ENCODE data around the gene CFAP299.
"Not testable (repeated sequence)": the region's sequence is repeated elsewhere in the genome, so short reads cannot be mapped to it uniquely, and the experiment has no call there.

The CFAP299 gene

GRCh38 chr4:80335554-80336358 lies at the start of gene CFAP299:
Gene CFAP299, plus strand, starts transcription at chr4:80335730.
- DNase-seq = peak; percentile 72 to 80

- DNase-seq = no peak
Measured at GRCh38 chr4:80286451-80286850, 49.1 kb upstream of the CFAP299 start.

GRCh38 chr4:80290665-80291064 lies 44.9 kb upstream of the CFAP299 start:
- not testable (repeated sequence) for DNase-seq

- no peak for DNase-seq
Measured at GRCh38 chr4:80294206-80294605, 41.3 kb upstream of the CFAP299 start.

GRCh38 chr4:80295336-80295735 lies 40.2 kb upstream of the CFAP299 start:
- no peak for DNase-seq

GRCh38 chr4:80295826-80296225 lies 39.7 kb upstream of the CFAP299 start:
- DNase-seq = no peak

GRCh38 chr4:80301884-80302283 lies 33.6 kb upstream of the CFAP299 start:
- DNase-seq = no peak

- no peak for DNase-seq
Measured at GRCh38 chr4:80302616-80303223, 32.8 kb upstream of the CFAP299 start.

- no peak for DNase-seq
Measured at GRCh38 chr4:80305466-80305865, 30.1 kb upstream of the CFAP299 start.

- DNase-seq = no peak
Measured at GRCh38 chr4:80306260-80306659, 29.3 kb upstream of the CFAP299 start.

GRCh38 chr4:80307183-80307735 lies 28.3 kb upstream of the CFAP299 start:
- no peak for DNase-seq

- peak in 1 of 2 experiments; percentile 5 for DNase-seq
Measured at GRCh38 chr4:80307774-80308465, 27.6 kb upstream of the CFAP299 start.

- no peak for DNase-seq
Measured at GRCh38 chr4:80308466-80308822, 27.1 kb upstream of the CFAP299 start.

GRCh38 chr4:80309294-80310004 lies 26.1 kb upstream of the CFAP299 start:
- no peak for DNase-seq

GRCh38 chr4:80311130-80311529 lies 24.4 kb upstream of the CFAP299 start:
- no peak for DNase-seq

GRCh38 chr4:80312124-80312523 lies 23.4 kb upstream of the CFAP299 start:
- DNase-seq = no peak

- DNase-seq = no peak
Measured at GRCh38 chr4:80313627-80314026, 21.9 kb upstream of the CFAP299 start.

- not testable (repeated sequence) for DNase-seq
Measured at GRCh38 chr4:80315848-80316247, 19.7 kb upstream of the CFAP299 start.

GRCh38 chr4:80321341-80321740 lies 14.2 kb upstream of the CFAP299 start:
- DNase-seq = no peak

GRCh38 chr4:80321776-80322175 lies 13.8 kb upstream of the CFAP299 start:
- no peak for DNase-seq

- no peak for DNase-seq
Measured at GRCh38 chr4:80322716-80323115, 12.8 kb upstream of the CFAP299 start.

- DNase-seq = no peak
Measured at GRCh38 chr4:80324171-80324570, 11.4 kb upstream of the CFAP299 start.

GRCh38 chr4:80331693-80332092 lies 3.8 kb upstream of the CFAP299 start:
- DNase-seq = no peak
